ENCODE data around the gene TTLL11.
"Not testable (repeated sequence)": the region's sequence is repeated elsewhere in the genome, so short reads cannot be mapped to it uniquely, and the experiment has no call there.

The TTLL11 gene

GRCh38 chr9:121801579-121801978 is 291.5 kb downstream of the TTLL11 start:
- no peak for DNase-seq

- DNase-seq = no peak
Observed at GRCh38 chr9:121800376-121800775, 292.7 kb downstream of the TTLL11 start.

DNA sequence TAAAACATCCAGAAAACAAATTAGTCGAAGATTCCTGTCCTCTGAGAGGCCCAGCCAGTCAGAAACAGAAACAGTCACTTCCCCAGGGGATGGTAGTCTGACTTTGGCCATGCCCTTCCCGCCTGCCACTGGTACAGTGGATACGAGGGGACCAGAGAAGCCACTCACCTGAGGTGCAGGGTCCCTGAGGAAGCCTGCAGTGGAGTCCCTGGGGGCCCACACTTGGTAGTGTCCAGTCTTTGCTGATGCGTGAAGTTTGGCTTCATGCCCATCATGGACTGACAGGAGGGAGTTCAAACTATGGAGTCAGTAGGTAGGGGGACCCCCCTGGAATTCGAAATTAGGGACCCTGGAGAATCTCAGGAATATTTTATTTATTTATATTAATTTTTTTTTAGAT is 294.2 kb downstream of the TTLL11 start:
- no peak for DNase-seq

- no peak for DNase-seq
Observed at GRCh38 chr9:121797081-121797480, 296.0 kb downstream of the TTLL11 start.

- not testable (repeated sequence) for DNase-seq
Observed at GRCh38 chr9:121794334-121794733, 298.8 kb downstream of the TTLL11 start.

GRCh38 chr9:121792476-121792875 is 300.6 kb downstream of the TTLL11 start:
- not testable (repeated sequence) for DNase-seq

GRCh38 chr9:121790841-121791240 is 302.3 kb downstream of the TTLL11 start:
- no peak for DNase-seq

GRCh38 chr9:121788686-121789366 is 304.3 kb downstream of the TTLL11 start:
- DNase-seq = no peak

DNA sequence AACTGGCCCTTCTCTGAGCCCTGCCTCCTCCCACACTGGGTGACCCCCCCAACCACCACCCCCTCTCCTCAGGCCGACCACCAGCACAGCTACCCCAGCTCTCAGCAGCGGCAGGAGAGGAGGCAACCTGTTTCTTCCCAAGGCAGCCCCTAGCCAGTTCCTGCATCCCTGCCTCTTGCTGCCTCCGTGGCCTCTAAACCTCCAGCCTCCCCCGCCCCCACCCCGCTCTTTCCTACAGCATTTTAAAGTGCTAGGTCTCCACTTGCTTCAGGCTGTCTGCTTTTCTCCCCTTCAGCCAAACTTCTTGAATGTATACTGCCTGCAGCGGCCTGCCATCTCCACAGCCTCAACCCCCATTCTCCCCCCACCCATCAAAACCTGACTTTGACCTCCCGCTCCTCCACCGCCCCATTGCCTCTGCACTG is 306.1 kb downstream of the TTLL11 start:
- DNase-seq = no peak

GRCh38 chr9:121786543-121786948 is 306.6 kb downstream of the TTLL11 start:
- no peak for DNase-seq

GRCh38 chr9:121785673-121786542 is 307.2 kb downstream of the TTLL11 start:
- DNase-seq = no peak

GRCh38 chr9:121784731-121785411 is 308.2 kb downstream of the TTLL11 start:
- peak; percentile 8 for DNase-seq

DNA sequence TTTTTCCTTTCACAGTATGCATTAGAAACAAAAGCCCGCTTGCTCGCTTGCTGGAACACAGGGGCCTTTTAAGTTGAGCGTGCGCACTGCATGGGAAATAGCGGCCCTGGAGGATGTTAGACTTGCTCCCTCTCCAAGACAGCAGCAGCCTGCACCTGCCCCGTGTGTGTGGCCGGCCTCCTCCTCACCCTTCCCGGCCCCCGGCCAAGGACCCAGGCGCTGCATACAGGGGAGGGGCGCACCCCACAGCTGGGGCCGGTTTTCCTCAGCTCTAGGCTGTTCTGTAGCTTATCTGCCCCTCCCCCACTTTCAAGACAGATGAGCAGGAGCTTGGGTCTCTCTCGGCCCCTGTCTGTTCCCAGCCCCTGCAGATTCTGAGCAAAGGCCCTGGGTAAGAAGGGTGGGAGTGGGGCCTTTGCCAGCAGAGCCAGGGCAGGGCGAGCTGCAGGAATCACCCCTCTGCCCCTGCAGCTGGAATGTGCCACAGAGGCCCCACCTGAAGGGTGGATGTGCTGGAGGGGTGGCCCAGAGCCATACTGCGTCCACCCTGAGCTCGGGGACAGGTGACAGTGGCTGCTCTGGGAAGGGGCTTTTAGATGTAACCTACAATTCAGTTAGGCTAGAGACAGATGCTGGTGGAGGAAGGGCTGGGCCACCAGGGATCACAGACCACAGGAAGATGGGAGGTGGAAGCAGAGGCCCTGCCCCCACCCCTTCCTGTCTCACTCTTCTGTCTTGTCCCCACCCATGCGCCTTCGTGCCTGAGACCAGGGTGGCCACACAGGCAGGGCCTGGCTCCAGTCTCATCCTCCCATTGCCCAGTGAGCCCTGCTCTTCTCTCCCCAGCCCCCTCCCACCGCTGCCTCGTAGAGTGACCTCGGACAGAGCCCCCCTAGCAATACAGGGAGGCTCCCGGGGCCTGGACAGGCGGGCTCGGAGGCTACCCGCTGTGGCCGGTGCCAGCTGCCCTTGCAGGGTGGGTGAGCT is 309.3 kb downstream of the TTLL11 start:
- peak; percentile 9 for DNase-seq

DNA sequence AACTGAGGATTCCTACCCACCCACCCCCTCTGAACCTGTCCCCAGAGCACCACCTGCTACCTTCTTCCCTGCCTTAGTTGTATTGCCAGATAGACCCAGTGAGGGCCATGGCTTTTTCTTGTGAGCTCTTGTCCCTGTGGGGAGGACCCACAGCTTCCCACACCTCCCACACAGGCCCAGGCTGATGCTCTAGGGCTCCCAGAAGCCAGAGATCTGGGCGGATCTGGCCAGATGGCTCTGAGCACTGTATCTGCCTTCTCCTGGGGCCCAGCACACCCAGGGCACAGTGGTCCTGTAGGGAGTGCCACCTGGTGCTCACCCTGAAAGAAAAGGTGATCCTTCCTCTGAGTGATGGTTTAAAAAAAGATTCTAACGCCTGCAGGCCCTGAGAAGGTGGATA is 310.0 kb downstream of the TTLL11 start:
- DNase-seq = no peak

DNA sequence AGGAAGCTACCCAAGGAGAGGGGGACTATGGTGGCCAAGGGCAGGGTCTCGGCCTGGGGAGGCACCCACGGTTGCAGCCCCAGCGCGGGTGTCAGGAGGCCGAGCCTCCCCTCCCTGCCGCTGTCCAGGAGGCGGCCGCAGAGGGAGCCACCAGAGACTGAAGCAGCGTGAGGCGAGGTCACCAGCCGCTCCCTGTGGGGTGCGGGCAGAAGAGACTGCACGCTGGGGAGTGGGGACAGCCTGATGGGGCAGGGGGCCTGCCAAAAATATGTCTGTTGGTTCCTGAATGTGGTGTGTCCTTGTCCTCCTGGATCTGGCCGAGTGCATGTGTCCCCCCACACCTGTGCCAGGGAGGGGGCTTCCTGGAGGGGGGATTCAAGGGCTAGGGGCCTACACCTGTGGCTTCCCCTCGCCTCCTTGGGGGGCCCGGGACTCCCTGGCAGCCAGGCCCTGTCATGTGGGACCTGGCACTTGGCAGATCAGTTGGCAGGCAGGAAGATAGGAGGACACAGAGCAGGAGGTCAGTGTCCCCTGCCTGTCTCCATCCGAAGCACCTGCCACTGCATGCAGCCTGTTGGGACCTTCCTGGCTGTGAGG is 310.5 kb downstream of the TTLL11 start:
- no peak for DNase-seq

DNA sequence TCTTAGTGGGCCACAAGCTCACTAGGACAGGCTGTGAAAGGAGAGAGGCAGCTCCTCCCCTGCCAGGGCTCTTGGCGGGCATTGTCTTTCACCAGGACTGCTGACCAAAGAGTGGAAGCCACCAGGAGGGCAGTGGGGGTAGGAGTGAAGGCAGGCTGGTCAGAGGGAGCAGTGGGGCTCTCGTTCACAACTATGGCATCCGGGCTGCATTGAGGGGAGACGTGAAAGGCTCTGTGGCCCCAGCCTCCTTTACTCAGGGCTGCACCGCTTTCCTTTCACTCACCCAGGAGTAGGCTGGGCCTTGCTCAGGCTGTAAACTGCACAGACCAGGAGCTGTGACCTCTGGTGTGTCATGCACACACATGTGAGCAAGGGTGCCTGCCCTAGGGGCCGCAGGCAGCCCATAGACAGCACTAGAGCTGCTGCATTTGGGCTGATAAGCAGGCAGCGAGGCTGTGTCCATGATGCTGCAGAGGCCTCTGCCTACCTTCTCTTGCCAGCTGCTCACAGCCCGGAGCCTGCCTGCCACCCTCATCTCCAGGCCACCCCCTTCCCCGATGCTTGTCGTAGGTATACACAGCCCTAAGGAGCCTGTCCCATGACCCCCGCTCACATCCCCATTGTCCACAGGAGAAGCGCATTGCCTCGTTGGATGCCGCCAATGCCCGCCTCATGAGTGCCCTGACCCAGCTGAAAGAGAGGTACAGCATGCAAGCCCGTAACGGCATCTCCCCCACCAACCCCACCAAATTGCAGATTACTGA is 311.2 kb downstream of the TTLL11 start:
- no peak for DNase-seq

GRCh38 chr9:121781145-121781548 is 312.0 kb downstream of the TTLL11 start:
- no peak for DNase-seq

- DNase-seq = peak; percentile 85
Observed at GRCh38 chr9:121780177-121781040, 312.7 kb downstream of the TTLL11 start.

DNA sequence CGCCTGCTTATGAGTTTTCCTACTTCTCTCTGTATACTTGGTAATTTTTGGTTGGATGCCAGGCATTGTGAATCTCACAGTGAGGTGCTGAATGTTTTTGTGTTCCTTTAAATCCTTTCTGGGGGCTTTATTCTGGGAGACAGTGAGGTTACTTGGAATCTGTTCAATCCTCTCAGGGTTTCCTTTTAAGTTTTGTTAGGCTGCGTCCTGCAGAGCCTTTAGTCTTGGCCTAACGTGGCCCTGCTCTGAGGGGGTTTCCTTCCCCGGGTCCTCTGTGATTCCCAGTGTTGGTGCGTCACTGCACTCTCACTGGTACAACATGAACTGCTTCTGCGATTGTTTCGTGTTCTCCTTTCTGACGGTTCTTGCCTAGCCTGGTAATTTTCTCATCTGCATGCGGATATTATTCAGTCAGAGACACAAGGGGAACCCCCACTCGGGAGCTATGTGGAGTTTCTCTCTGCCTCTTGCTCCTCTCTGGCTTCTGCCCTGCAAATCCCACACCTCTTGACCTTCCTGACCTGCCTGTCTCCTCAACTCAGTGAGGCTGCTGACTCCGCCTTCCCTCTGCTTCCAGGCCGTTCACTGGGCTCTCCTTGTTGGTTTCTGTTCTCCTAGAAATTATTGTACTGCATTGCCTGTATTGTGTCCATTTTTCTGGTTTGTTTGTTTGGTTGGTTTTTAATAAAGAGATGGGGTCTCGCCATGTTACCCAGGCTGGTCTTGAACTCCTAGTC is 313.6 kb downstream of the TTLL11 start:
- no peak for DNase-seq

Data from COR-L47 (cell line).